ENCODE data around the gene LCAT. TPM values are rescaled to one million over a fixed set of nuclear protein-coding genes. Genes with fewer than 3 reads are reported as not detected.

LCAT gene
- total RNA-seq, 1 experiment from 2014 or later: 17.8 TPM

DNA sequence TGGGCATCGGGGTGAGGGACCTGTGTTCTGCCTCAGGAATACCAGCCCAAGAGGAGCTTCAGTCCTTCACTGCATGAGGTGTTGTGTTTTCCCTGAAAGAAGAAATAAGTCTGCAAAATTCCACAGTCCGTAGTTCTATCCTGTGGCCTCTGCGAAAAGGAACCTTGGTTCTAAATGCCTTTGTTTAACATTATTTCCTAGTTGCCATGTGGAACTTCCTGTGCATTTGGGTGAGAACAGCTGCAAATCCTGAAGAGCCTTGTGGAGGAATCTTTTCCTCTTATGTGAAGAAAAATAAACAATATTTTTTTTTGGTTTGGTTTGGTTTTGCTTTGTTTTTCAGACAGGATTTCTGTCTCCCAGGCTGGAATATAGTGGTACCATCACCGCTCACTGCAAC lies 41.1 kb downstream of the LCAT start:
- Histone ChIP-seq H3K4me2 (ENCODE audit: insufficient read depth, insufficient read length, low read length) (no peak overlapping the region), H4K8ac (replicated peaks; ENCODE audit: insufficient read length, low read depth, low read length) (no peak overlapping the region), H3K79me1 (ENCODE audit: insufficient read depth, low read depth, low read length, poor library complexity, severe bottlenecking) (no peaks in the 10 kb centered on the region), H2AK5ac (ENCODE audit: insufficient read length, low read length) (no peak overlapping the region), H2BK5ac (ENCODE audit: insufficient read length, low read length) (no peak overlapping the region), H3K23ac (ENCODE audit: insufficient read length, low read depth, low read length) (no peak overlapping the region), H3K9ac (ENCODE audit: extremely low read depth, insufficient read length, low read length) (no peak overlapping the region), H2BK20ac (ENCODE audit: low read depth, low read length, poor library complexity, severe bottlenecking) (no peak overlapping the region), H3K27me3 (ENCODE audit: insufficient read depth, low read length) (no peaks in the 10 kb centered on the region), H3K18ac (ENCODE audit: insufficient read length, low read depth, low read length) (no peak overlapping the region), H4K5ac (ENCODE audit: insufficient read length, low read depth, low read length) (no peak overlapping the region), H3K79me2 (ENCODE audit: insufficient read depth, low read length) (no peaks in the 10 kb centered on the region), H2BK12ac (ENCODE audit: insufficient read length, low read depth, low read length) (no peak overlapping the region), H2AFZ (ENCODE audit: low read length) (no peak overlapping the region), H3K56ac (ENCODE audit: insufficient read length, low read depth, low read length) (no peak overlapping the region), H2BK15ac (ENCODE audit: low read depth, low read length) (no peak overlapping the region), H4K20me1 (ENCODE audit: control insufficient read depth, insufficient read depth, insufficient read length) (no peaks in the 10 kb centered on the region), H4K91ac (ENCODE audit: insufficient read length, low read depth, low read length) (no peak overlapping the region), H3K4ac (ENCODE audit: low read depth, low read length) (no peak overlapping the region), H3K14ac (ENCODE audit: insufficient read depth, low read length) (no peak overlapping the region), H3K4me1 (ENCODE audit: insufficient read depth, low read length) (no peaks in the 10 kb centered on the region), H3K27ac (ENCODE audit: insufficient read length, low read depth, low read length) (no peak overlapping the region), H2BK120ac (ENCODE audit: low read depth, low read length, poor library complexity, severe bottlenecking) (no peak overlapping the region), H3K9me3 (ENCODE audit: control insufficient read depth, low read depth, low read length) (no peaks in the 10 kb centered on the region), H3K23me2 (ENCODE audit: insufficient read length, low read depth, low read length, poor library complexity, severe bottlenecking) (no peaks in the 10 kb centered on the region), H3T11ph (ENCODE audit: low read length) (no peak overlapping the region)
- peaks cover 4 to 12% (median 12%) of the 10 kb centered on the region in 3 experiments; a peak in 6 of 7 replicates for H3K36me3 Mint-ChIP-seq (ENCODE audit: insufficient read depth in 1 of 3, low read depth in 3 of 3)
- no peak for DNase-seq
- H3K27me3 Mint-ChIP-seq (ENCODE audit: low read depth): no peaks in the 10 kb centered on the region
- TF ChIP-seq, protein P1, sequence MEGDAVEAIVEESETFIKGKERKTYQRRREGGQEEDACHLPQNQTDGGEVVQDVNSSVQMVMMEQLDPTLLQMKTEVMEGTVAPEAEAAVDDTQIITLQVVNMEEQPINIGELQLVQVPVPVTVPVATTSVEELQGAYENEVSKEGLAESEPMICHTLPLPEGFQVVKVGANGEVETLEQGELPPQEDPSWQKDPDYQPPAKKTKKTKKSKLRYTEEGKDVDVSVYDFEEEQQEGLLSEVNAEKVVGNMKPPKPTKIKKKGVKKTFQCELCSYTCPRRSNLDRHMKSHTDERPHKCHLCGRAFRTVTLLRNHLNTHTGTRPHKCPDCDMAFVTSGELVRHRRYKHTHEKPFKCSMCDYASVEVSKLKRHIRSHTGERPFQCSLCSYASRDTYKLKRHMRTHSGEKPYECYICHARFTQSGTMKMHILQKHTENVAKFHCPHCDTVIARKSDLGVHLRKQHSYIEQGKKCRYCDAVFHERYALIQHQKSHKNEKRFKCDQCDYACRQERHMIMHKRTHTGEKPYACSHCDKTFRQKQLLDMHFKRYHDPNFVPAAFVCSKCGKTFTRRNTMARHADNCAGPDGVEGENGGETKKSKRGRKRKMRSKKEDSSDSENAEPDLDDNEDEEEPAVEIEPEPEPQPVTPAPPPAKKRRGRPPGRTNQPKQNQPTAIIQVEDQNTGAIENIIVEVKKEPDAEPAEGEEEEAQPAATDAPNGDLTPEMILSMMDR (conservative IDR thresholded peaks at IDR 0.05): no peak
- H3K4me3 Mint-ChIP-seq: no peak overlapping the region
- no peak overlapping the region; a peak in 1 of 7 replicates for H3K27ac Mint-ChIP-seq
- no CpG with 5 or more reads among the region's 4 CpGs for WGBS (ENCODE audit: extremely low coverage, insufficient read length, low lambda C conversion rate)
- peaks cover 0 to 3% of the 10 kb centered on the region in 2 experiments; a peak in 1 of 4 replicates for H3K4me1 Mint-ChIP-seq
- no peaks in the 10 kb centered on the region for H3K9me3 Mint-ChIP-seq

Data from H9 (cell line).